ENCODE data around the gene TNMD. TPM values are rescaled to one million over a fixed set of nuclear protein-coding genes. Genes with fewer than 3 reads are reported as not detected.

The TNMD gene
- total RNA-seq, 2 donors from 2014 or later: not detected

GRCh38 chrX:100647739-100648138 lies 63.0 kb downstream of the TNMD start:
- Histone ChIP-seq H3K36me3 (no peaks in the 10 kb centered on the region), H3K4me3 (no peak overlapping the region), H3K27ac (peak overlapping the region in 1 of 2 donors; percentile 71), H3K27me3 (replicated peaks; ENCODE audit: insufficient read depth) (no peaks in the 10 kb centered on the region), H3K4me1 (ENCODE audit: control insufficient read depth in 1 of 2, low read depth in 2 of 2) (peaks cover 5 to 33% of the 10 kb centered on the region in 2 donors), H3K9me3 (no peaks in the 10 kb centered on the region)
- no peak for TF ChIP-seq CTCF (IDR thresholded peaks at IDR 0.05)
- no peak for DNase-seq (ENCODE audit: low spot score)
- ATAC-seq (ENCODE audit: insufficient number of reproducible peaks, low FRiP score, low read depth): no peak

GRCh38 chrX:100648458-100649417 lies 64.0 kb downstream of the TNMD start:
- no peak for ATAC-seq (ENCODE audit: insufficient number of reproducible peaks, low FRiP score, low read depth)
- H3K4me3 ChIP-seq: no peak overlapping the region
- no peaks in the 10 kb centered on the region for H3K27me3 ChIP-seq (replicated peaks; ENCODE audit: insufficient read depth)
- H3K9me3 ChIP-seq: no peaks in the 10 kb centered on the region
- peaks cover 5 to 27% of the 10 kb centered on the region in 2 donors for H3K4me1 ChIP-seq (ENCODE audit: control insufficient read depth in 1 of 2, low read depth in 2 of 2)
- TF ChIP-seq CTCF (IDR thresholded peaks at IDR 0.05): no peak
- H3K27ac ChIP-seq: peak overlapping the region; percentile 67 to 71
- DNase-seq (ENCODE audit: low spot score): no peak
- H3K36me3 ChIP-seq: no peaks in the 10 kb centered on the region

Other genes starting within 250 kb of the TNMD start
- 1 to 10 TPM in 1 of 2 donors, under 1 TPM in 1; 0.41 to 3.0 TPM for gene PCDH19, start 174.7 kb upstream of the TNMD start, total RNA-seq
- 10 to 100 TPM in 1 of 2 donors, 1 to 10 TPM in 1; 7.2 to 13.0 TPM for gene TSPAN6, start 51.9 kb downstream of the TNMD start, total RNA-seq
- 10 to 100 TPM; 60.7 to 61.2 TPM for gene SRPX2, start 59.3 kb downstream of the TNMD start, total RNA-seq
- gene SYTL4, start 147.2 kb downstream of the TNMD start, total RNA-seq: 10 to 100 TPM; 13.1 to 13.5 TPM
- 1 to 10 TPM; 7.2 to 9.2 TPM for gene CSTF2, start 235.5 kb downstream of the TNMD start, total RNA-seq